HL-60 (cell line): ENCODE data around the gene CCDC127.

ENCODE experiments used
- GABPA ChIP-seq: IDR thresholded peaks from 2 replicates; pipeline ENCODE4 v1.6.1; 2012; ENCODE audit warnings: low read depth
- POLR2AphosphoS5 ChIP-seq: IDR thresholded peaks from 2 replicates; pipeline ENCODE4 v1.6.1; 2012; ENCODE audit warnings: low read depth
- SPI1 ChIP-seq: IDR thresholded peaks from 2 replicates; pipeline ENCODE4 v1.6.1; 2012; ENCODE audit warnings: low read depth, mild to moderate bottlenecking, borderline replicate concordance
- TF ChIP-seq, protein P1 (sequence below): IDR thresholded peaks from one replicate; pipeline ENCODE4 v1.5.1; 2011; ENCODE audit warnings: low read length, control low read depth, inconsistent platforms; ENCODE audit not compliant: insufficient read depth
- TF ChIP-seq, protein P2 (sequence below): IDR thresholded peaks from 2 replicates; pipeline ENCODE4 v1.6.1; 2012; ENCODE audit warnings: low read depth; ENCODE audit not compliant: insufficient replicate concordance

DNA sequence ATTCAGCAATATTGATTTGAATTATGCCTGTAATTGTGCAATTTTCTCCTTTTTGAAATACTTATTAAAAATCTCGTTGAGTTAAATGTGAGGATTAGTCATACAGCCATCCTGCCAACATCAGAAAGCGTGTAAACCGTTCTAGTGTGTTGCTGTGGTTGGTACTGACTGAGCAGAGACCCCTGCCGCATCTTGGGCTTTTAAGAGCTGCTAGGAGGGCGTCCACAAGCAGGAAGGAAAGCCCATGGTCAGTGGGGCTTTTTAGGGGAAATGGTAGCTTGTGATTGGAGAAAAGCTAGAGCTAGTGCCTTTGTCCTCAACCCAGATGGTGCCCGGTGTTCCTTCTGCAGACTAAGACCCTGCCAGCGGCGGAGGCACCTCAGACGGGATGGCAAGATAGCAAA lies 1.5 kb upstream of the CCDC127 start:
- TF ChIP-seq SPI1 (no peak), GABPA (no peak), POLR2AphosphoS5 (no peak)
- TF ChIP-seq, protein P1, sequence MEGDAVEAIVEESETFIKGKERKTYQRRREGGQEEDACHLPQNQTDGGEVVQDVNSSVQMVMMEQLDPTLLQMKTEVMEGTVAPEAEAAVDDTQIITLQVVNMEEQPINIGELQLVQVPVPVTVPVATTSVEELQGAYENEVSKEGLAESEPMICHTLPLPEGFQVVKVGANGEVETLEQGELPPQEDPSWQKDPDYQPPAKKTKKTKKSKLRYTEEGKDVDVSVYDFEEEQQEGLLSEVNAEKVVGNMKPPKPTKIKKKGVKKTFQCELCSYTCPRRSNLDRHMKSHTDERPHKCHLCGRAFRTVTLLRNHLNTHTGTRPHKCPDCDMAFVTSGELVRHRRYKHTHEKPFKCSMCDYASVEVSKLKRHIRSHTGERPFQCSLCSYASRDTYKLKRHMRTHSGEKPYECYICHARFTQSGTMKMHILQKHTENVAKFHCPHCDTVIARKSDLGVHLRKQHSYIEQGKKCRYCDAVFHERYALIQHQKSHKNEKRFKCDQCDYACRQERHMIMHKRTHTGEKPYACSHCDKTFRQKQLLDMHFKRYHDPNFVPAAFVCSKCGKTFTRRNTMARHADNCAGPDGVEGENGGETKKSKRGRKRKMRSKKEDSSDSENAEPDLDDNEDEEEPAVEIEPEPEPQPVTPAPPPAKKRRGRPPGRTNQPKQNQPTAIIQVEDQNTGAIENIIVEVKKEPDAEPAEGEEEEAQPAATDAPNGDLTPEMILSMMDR, result no peak
- TF ChIP-seq, protein P2, sequence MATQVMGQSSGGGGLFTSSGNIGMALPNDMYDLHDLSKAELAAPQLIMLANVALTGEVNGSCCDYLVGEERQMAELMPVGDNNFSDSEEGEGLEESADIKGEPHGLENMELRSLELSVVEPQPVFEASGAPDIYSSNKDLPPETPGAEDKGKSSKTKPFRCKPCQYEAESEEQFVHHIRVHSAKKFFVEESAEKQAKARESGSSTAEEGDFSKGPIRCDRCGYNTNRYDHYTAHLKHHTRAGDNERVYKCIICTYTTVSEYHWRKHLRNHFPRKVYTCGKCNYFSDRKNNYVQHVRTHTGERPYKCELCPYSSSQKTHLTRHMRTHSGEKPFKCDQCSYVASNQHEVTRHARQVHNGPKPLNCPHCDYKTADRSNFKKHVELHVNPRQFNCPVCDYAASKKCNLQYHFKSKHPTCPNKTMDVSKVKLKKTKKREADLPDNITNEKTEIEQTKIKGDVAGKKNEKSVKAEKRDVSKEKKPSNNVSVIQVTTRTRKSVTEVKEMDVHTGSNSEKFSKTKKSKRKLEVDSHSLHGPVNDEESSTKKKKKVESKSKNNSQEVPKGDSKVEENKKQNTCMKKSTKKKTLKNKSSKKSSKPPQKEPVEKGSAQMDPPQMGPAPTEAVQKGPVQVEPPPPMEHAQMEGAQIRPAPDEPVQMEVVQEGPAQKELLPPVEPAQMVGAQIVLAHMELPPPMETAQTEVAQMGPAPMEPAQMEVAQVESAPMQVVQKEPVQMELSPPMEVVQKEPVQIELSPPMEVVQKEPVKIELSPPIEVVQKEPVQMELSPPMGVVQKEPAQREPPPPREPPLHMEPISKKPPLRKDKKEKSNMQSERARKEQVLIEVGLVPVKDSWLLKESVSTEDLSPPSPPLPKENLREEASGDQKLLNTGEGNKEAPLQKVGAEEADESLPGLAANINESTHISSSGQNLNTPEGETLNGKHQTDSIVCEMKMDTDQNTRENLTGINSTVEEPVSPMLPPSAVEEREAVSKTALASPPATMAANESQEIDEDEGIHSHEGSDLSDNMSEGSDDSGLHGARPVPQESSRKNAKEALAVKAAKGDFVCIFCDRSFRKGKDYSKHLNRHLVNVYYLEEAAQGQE, result no peak
